ENCODE results near the gene ZDHHC14.

The ZDHHC14 gene

DNA sequence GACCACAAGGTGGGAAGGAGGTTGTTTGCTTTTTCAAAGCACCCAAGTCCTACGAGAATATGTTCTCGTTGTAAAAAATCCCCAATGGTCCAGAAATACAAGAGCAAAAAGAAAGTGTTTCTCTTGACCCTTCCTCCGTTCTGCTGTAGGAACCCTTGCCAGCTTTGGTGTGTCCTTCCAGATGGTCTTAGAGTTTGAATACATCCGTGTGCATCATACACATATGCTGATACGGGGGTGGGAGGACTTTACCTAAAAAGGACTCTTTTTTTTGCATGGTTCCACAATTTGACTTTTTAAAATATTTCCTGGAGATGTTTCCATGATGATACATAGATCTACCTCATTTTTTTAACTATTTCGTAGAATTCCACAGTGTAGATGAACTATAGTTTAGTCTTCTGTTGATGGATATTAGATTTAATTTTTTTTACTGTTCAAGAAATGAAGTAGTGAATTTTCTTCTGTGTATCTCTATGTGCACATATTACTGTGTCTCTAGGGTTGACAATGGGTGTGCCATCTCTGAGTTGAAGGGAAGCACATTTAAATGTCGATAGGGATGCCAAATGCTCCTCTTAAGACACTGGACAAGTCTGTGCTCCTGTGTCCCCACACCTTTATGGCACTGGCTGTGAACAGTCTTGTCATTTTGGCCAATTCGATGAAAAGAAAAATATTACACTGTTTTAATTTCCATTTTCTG, 259.9 kb downstream of the ZDHHC14 start:
- FAIRE-seq: no peak
- DNase-seq (ENCODE audit: low spot score): no peak

DNA sequence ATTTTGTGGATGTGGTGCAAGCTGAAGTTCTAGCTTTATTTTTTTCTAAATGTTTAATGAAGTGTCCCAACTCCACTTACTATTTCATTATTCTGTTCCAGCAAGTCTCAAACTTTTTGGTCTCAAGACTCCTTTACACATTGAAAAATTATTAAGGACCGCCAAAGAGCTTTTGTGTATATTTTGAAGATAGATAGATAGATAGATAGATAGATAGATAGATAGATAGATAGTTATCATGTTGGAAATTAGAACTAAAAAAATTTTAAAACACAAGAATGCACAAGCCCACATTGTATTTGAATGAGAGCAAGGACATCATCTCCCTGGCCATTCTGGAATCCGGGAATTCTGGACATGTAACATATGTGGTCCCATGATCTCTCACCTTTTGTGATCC, 260.8 kb downstream of the ZDHHC14 start:
- FAIRE-seq (no peak), DNase-seq (ENCODE audit: low spot score) (no peak)

DNA sequence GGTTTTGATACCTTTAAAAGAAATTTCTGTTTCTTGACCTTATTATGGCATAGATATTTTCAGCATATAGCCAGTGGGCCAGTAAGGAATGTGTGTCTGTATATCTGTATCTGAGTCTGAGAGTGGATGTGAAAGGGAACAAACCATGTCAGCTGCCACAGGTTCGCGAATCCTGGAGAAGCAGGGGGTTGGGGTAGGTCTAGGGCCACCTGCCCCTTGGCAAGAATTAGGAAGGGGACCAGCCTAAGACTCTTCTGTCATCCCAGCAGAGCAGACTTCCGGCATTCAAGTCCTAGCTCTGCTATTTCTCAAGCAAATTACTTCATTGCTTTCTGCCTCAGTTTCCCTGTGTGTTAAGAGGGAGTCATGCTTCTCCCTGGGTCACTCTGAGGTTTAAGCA, 261.7 kb downstream of the ZDHHC14 start:
- no peak for FAIRE-seq

DNA sequence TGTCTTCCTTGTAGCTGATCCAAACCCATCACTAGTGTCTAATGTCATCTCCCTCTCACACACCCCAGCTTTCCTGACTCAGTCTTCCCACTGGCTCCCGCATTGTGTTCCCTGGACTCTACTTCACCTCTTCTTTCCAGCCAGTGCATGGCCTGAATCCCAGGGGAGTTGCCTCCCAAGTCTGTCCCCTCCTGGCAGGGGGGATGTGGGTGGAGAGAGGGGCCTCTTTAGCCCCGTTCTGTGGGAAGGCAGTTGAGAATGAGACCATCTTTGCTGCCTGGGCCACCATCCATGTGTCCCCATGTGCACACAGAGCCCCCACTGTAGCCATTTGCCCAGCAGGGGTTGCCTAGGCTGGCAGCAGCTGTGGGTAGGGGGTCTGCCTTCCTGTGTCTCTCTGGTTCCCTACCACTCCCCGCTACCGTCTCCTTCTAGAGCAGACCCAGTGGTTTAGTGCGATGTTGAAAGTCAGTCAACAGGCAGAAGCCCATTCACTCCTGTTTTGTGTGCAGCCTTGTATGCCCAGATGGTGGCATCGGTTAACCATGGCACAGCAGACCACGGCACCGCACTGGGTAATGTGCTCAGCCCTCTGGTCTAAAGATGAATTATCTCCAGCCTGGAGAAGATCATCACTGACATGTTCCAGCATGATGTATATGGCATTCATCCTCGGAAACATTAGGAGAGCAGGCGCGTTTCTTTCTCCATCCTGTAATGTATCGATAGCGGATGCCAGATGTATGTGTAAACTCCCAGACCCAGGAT, 263.2 kb downstream of the ZDHHC14 start:
- DNase-seq (ENCODE audit: low spot score) (no peak), FAIRE-seq (no peak)

More for the DNA sequence above, 261.7 kb downstream of the ZDHHC14 start:
- no peak for DNase-seq (ENCODE audit: low spot score)

DNA sequence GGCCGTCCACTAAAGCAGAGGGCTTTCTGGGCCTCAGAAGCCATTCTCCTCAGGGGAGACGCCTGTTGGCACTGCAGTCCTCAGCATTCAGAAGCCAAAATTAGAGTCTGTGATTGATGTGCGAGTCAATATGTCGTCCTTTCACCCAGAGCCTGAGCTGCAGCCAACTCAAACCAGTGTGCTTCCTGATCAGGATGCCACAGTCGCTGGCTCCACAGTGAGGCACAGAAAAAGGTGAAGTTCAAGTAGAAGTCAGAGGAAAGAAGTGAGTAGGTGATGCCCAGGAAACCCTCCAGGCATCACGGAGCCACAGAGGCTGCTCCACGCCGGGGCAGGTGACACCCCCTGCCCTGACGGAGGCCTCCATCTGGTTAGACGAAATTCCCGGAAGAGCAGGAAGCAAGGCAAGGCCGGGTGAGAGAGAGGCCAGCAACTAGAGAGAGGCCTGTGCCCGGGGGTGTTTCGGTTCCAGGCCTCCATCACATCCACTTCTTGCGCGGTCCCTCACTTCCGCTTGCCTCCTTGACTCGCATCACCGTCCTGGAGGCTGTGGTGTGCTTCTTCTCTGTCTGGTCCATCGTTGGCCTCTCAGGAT, 264.3 kb downstream of the ZDHHC14 start:
- DNase-seq (ENCODE audit: low spot score) (no peak), FAIRE-seq (no peak)

DNA sequence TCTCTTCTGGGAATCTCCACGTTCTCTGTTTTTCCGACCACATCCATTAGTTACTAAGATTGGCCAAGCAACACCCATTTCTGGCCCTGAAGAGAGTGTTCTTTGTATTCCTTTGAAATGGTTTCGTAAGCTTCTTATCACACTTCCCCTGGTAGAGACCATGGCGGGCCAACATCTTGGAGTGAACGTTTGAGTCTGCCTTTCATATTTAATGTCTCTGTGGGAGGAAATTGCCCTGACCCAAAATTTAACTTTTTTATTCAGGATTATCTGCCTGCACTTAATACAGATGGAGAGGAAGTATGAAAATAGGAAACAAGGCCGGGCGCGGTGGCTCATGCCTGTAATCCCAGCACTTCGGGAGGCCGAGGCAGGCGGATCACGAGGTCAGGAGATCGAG, 265.0 kb downstream of the ZDHHC14 start:
- FAIRE-seq: no peak
- no peak for DNase-seq (ENCODE audit: low spot score)

DNA sequence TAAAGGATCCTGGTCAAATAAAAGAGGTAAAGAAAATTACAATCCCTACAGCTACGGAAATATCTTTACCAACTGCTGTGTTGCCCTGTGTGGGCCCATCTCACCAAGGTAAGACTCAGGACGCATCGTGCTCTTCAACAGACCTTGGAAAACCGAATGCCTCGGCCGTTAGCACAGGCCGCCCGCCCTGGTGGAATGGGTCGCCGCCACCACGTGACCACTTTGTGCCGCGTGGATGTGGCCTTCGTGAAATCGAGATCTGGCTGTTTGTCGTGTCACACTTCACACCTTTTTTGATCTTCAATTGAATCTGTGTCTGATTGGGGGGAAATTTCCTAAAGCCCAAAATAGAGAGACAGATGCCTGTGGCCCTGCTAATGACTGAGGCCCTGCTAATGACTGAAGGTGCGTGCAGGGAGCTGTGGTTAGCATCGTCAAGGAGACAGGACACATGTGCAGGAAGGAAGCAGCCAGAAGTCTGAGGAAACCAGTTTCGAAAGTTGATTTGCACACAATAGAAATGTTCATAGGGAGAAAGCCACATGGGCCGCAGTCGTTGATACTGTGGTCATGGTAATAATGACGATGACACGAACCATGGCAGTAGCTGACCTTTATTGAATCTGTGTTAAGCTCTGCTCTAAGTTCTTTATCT, 266.4 kb downstream of the ZDHHC14 start:
- no peak for FAIRE-seq
- DNase-seq (ENCODE audit: low spot score): no peak

DNA sequence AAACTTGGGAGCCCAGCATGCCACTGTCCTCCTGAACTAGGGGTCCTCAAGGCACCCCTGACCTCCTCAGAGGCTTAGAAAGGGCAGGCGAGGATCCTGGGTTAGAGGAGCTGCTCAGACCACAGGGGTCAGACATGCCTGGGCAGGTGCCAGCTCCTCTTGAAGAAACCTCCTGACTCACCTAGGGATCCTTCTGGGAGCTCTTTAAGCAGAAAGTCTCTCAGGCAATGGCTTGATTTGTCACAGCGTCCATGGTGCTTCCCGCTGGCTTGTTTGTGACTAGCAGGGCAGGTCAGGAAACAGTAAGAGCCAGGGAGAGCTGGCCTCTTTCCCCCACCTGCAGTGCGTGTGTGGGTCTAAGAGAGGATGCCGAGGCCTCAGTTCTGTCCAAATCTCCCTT, 267.6 kb downstream of the ZDHHC14 start:
- DNase-seq (ENCODE audit: low spot score): peak; percentile 16
- no peak for FAIRE-seq

DNA sequence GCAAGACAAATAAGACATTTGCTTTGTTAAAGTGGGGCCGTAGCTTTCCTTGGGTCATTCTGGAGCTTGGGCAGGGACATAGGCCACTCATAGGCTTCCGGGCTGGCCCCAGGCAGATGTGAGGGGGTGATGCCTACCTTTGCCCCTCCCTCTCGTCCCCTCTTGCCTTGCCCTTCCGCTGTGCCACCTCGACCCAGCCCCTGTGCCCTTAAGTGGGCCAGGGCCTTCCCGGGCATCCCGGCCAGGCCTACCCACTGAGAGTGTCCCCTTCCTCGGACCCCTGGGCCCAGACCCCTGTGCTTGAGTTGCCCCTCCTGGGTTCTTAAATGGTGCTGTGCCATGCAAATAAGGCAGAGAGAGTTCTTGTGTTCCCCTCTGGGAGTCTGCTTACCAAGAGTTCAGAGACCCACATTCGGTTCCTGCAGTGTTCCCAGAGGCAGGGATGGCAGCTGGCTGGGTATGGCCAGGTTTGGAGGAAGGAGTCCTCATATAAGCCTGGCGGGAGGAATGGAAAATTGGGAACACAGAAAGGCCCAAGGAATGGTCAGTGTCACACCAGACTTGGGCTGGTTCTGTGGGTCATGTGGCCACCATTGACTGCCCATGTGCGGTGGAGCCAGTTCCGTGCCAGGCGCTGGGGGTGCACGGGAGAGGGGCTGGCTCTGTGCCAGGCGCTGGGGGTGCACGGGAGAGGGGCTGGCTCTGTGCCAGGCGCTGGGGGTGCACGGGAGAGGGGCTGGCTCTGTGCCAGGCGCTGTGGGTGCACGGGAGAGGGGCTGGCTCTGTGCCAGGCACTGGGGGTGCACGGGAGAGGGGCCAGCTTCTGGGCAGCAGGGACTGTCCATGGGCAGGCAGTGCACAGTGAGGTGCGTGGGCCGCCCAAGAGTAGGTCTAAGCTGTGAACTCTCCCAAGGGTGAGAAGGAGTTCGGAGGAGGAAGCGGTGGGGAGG, 268.6 kb downstream of the ZDHHC14 start:
- FAIRE-seq (no peak), DNase-seq (ENCODE audit: low spot score) (no peak)

DNA sequence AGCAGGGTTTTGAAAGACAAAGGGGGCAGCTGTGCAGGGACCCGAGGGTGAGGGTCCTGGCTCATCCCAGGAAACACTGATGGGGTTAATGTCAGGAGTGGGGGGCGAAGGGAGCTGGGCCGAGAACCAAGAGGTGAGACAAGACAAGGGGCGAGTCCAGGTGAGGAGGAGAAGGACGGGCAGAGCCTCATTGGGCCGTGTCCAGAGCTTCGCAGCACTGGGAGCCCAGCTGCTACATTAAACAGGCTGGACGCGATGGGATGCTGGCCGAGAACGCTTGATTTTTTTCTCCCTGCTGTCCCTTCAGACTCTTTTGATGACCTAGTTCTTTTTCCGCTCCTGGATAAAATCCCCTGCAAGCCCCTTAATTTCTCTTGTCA, 269.3 kb downstream of the ZDHHC14 start:
- FAIRE-seq (no peak), DNase-seq (ENCODE audit: low spot score) (no peak)

DNA sequence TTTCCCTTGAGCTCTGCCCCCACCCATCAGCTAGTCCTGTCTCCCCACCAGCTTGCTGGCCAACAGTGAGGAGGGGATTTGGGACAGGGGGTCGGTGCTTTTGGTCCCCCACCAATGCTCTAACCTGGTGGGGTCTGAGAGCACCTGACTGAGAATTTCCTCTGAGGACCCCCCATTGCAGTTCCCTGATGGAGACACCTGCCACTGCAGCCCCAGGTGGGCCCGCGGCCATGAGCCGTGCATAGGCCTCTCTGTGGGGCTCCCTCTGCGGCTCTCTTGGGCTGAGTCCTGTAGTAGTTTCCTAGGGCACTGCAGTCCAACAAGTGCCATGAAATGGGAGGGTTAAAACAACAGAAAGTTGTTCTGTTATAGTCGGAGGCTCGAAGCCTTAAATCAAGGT, 269.8 kb downstream of the ZDHHC14 start:
- no peak for FAIRE-seq
- DNase-seq (ENCODE audit: low spot score): no peak

DNA sequence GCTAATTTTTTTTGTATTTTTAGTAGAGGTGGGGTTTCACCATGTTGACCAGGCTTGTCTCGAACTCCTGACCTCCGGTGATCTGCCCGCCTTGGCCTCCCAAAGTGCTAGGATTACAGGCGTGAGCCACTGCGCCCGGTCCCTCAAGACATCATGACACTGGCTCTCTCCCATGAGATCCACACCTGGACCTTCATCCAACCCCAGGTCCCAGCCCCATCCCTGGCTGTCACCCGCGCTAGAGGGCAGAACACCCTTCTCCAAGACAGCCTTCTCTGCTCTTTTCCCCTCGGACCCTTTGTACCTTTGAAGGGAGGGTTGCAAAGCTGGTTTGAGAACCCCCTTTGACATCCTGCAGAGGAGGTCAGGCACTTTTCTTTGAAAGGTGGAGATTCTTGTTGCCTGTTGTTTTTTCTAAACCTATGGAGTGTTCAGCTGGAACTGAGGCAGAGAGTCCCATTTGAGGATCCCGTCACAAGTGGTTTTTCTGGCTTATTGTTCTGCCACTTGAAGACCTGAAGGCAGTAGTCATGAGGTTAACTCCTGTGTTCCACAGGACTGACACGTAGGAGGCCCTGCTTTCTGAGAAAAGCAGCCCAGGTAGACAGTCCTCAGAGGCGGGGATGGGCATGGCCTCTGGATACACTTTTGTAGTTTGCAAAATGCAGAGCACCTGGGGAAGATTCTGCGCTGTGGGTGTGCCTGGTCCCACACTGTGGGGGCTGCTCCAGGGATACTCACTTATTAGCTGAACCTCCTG, 270.9 kb downstream of the ZDHHC14 start:
- no peak for FAIRE-seq

DNA sequence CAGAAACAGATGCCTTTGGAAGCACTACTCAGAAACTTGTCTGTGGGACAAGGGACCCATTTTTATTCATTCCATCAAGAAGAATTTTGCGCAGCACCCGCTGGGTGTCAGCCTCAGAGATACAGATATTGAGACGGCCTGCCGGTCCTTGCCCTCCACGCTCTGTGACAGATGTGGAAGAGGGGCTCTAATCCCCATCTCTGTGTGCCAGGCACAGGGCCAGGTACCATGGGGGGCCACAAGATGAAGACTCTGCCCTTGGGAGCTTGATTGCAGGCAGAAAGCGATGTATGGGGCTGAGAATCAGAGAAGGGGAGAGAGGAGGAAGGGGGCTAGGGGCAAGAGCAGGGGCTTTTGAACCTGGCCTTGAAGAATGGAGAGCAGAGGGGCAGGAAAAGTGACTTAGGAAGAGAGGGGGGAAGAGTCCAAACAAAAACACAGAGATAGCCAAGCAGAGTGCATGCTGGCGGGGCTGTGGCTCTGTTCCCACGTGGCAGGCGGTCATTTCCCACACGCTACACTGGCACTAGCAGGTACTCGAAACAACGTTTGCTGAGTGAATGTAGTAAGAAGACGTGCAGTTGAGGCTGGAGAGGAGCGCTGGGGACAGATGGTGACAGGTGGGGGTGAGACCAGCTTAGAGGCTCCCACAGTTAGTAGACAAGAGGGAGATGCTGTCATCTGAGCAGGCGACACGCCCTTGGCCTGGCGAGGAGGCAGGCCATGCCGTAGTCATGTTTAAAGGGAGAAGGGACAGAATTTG, 271.8 kb downstream of the ZDHHC14 start:
- FAIRE-seq (no peak), DNase-seq (ENCODE audit: low spot score) (no peak)

More for the DNA sequence above, 270.9 kb downstream of the ZDHHC14 start:
- DNase-seq (ENCODE audit: low spot score): no peak

DNA sequence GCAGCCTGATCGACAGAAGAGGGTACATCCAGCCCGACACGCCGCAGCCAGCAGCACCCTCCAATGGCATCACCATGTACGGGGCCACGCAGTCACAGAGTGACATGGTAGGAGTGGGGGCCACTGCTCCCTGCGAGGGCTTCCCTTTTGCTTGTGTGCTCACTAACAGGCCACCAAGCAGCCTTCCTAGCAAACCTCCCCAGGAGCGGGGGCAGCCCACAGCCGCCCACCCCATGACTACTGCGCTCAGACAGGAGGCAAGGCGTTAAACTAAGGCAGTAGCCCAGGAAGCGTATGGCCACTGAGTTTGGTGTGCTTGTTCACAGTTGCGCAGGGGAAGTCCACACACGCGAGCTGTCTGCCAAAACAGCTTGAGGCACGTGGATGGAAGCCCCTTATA, 272.5 kb downstream of the ZDHHC14 start:
- DNase-seq (ENCODE audit: low spot score) (no peak), FAIRE-seq (no peak)

DNA sequence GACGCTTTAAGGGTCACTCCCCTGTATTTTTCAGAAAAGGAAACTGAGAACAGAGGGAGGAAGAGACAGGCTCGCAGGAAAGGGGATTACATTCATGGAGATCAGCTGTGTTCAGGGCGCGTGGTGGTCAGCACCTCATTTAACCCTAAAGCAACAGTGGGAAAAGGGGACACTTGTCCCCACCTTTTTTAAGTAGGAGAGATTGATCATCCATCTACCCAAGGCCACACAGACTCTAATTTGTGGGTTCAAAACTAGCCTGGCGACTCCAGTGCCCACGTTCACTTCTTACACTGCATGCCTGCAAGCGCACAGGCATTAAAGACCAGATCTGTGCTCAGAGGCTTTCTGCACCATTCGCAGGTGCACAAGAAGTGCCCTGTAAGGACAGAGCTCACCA, 274.1 kb downstream of the ZDHHC14 start:
- no peak for DNase-seq (ENCODE audit: low spot score)
- no peak for FAIRE-seq

DNA sequence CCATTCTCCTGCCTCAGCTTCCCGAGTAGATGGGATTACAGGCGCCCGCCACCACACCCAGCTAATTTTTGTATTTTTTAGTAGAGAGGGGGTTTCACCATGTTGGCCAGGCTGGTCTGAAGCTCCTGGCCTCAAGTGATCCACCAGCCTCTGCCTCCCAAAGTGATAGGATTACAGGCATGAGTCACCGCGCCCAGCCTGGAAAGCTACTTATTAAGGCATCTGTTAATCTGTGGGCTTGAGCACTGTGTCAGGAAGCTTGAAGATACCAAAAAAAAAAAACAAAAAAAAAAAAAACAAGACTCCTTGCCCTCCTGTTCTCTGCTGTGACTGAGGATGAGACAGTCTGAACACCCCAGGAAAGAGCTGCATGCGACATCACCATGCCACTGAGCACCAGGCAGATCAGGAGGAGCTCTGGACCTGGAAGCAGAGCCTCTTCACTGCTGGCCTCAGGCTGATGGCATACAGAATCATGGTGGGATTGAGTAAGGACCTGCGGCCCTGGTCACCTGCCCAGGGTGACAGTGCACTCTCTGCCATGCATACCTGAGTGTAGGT, 275.5 kb downstream of the ZDHHC14 start:
- DNase-seq (ENCODE audit: low spot score): no peak
- FAIRE-seq: no peak

DNA sequence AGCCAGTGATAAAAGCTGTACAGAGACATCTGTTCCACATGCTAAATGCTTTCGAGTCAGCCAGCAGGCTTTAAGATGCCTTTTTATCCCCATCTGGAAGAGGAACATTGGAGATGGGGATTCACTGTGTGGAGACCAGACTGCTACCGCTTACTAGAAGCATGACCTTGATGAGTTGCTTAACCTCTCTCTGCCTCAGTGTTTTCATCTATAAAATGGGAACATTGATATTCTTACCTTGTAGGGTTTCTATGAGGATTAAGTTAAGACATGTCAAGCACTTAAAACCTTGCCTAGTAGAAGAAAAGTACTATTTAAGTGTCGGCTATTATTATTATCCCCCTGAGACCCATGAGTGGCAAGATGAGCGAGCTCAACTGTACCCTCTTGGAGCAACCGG, 276.8 kb downstream of the ZDHHC14 start:
- no peak for DNase-seq (ENCODE audit: low spot score)

DNA sequence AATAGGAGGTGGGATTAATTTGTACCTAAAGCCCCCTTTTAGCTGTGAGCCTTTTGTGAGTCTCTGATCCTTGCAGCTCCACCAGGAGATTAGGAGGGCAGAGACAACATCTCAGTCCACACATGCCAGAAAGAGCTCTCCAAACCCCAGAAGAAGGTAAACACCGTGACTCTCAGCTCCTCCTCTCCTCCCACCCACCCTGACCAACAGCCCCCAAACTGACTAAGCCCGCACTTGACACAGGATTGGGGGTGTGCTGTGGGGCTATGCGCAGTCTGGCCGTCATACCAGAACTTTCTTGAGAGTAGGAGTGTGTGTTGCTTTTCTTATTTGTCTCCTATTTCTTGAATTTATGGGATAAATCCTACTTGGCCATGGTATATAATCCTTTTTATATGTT, 277.3 kb downstream of the ZDHHC14 start:
- DNase-seq (ENCODE audit: low spot score) (no peak), FAIRE-seq (no peak)

More for the DNA sequence above, 276.8 kb downstream of the ZDHHC14 start:
- FAIRE-seq: no peak

All from RCC 7860 (cell line).